ENCODE data around the gene ITGA1.

GRCh38 chr5:52840277-52841050 is 52.7 kb downstream of the ITGA1 start:
- no peak for TF ChIP-seq POLR2AphosphoS5 (IDR thresholded peaks at IDR 0.05; ENCODE audit: low read depth, low read length)
- TF ChIP-seq TAF1 (IDR thresholded peaks at IDR 0.05; ENCODE audit: borderline replicate concordance, low read depth, low read length): no peak
